HepG2 (cell line): ENCODE measurements around the gene FCN3. TPM values are rescaled to one million over a fixed set of nuclear protein-coding genes. Genes with fewer than 3 reads are reported as not detected.

Experiments
- EP300 ChIP-seq, 3 experiments: sonication (generic) in 1 of 3; formaldehyde crosslinking in 1 of 3; IDR thresholded peaks; 2 replicates each; pipeline versions ENCODE4 v1.5.1 to v1.6.1; 2011 to 2020; ENCODE audit warnings: low read depth in 2 of 3, low read length in 2 of 3, borderline replicate concordance in 1 of 3, improper control_type of control experiment in 1 of 3, mild to moderate bottlenecking in 1 of 3, missing genetic modification reagents in 1 of 3, moderate library complexity in 1 of 3
- GABPB1 ChIP-seq: IDR thresholded peaks from 2 replicates; pipeline ENCODE4 v1.6.1; 2016; ENCODE audit warnings: mild to moderate bottlenecking, missing genetic modification reagents, moderate library complexity, missing compliant biosample characterization
- ISL2 ChIP-seq: sonication (generic); formaldehyde crosslinking; IDR thresholded peaks from 2 replicates; pipeline ENCODE4 v1.5.0; 2020; ENCODE audit warnings: missing genetic modification reagents
- KIAA2018 ChIP-seq: sonication (generic); formaldehyde crosslinking; IDR thresholded peaks from 2 replicates; pipeline ENCODE4 v1.5.0; 2020; ENCODE audit warnings: mild to moderate bottlenecking, missing genetic modification reagents, borderline replicate concordance
- MAZ ChIP-seq, 2 experiments: sonication (generic) in 1 of 2; formaldehyde crosslinking in 1 of 2; IDR thresholded peaks; 2 replicates each; pipeline versions ENCODE4 v1.5.0 to v1.6.1; 2012 to 2020; ENCODE audit warnings: low read depth in 2 of 2, mild to moderate bottlenecking in 2 of 2, borderline replicate concordance in 1 of 2, improper control_type of control experiment in 1 of 2, low read length in 1 of 2, missing genetic modification reagents in 1 of 2, moderate library complexity in 1 of 2
- PCBP2 ChIP-seq: fragments of 200-400 bp; formaldehyde crosslinking; optimal IDR thresholded peaks from 2 replicates; pipeline ENCODE3; 2018; ENCODE audit warnings: low read length, low read depth; ENCODE audit not compliant: poor library complexity, severe bottlenecking
- RAD21 ChIP-seq: fragments of 450-650 bp; formaldehyde crosslinking; IDR thresholded peaks from 2 replicates; pipeline ENCODE4 v1.5.0; 2020; ENCODE audit warnings: mild to moderate bottlenecking
- RBFOX2 ChIP-seq: fragments of 200-400 bp; formaldehyde crosslinking; IDR thresholded peaks from 2 replicates; pipeline ENCODE4 v1.6.1; 2017; ENCODE audit warnings: low read depth, mild to moderate bottlenecking, low read length
- SMYD3 ChIP-seq: sonication (generic); formaldehyde crosslinking; IDR thresholded peaks from 2 replicates; pipeline ENCODE4 v1.8.1; 2023; ENCODE audit warnings: mild to moderate bottlenecking, missing genetic modification reagents
- SP4 ChIP-seq: sonication (generic); formaldehyde crosslinking; IDR thresholded peaks from 2 replicates; pipeline ENCODE4 v1.8.1; 2023; ENCODE audit warnings: mild to moderate bottlenecking, missing genetic modification reagents
- SRSF9 ChIP-seq: fragments of 200-400 bp; formaldehyde crosslinking; IDR thresholded peaks from 2 replicates; pipeline ENCODE4 v1.6.1; 2018; ENCODE audit warnings: borderline replicate concordance, mild to moderate bottlenecking, low read depth, low read length; ENCODE audit not compliant: insufficient read depth, poor library complexity, severe bottlenecking
- ZFP62 ChIP-seq: sonication (generic); formaldehyde crosslinking; IDR thresholded peaks from 2 replicates; pipeline ENCODE4 v1.4.0; 2020; ENCODE audit warnings: missing genetic modification reagents
- ZNF207 ChIP-seq: fragments of 450-650 bp; IDR thresholded peaks from 2 replicates; pipeline ENCODE4 v1.6.1; 2016; ENCODE audit warnings: antibody characterized with exemption, borderline replicate concordance
- ZNF263 ChIP-seq: sonication (generic); formaldehyde crosslinking; IDR thresholded peaks from 2 replicates; pipeline ENCODE4 v1.4.0; 2020; ENCODE audit warnings: missing genetic modification reagents
- ZNF331 ChIP-seq: sonication (generic); formaldehyde crosslinking; IDR thresholded peaks from 2 replicates; pipeline ENCODE4 v1.4.0; 2020; ENCODE audit warnings: missing genetic modification reagents
- ZNF367 ChIP-seq: sonication (generic); formaldehyde crosslinking; IDR thresholded peaks from 2 replicates; pipeline ENCODE4 v1.4.0; 2020; ENCODE audit warnings: missing genetic modification reagents, borderline replicate concordance
- ZNF432 ChIP-seq: sonication (generic); formaldehyde crosslinking; IDR thresholded peaks from 2 replicates; pipeline ENCODE4 v1.5.0; 2020; ENCODE audit warnings: missing genetic modification reagents, mild to moderate bottlenecking, borderline replicate concordance
- polyA plus RNA-seq, 8 experiments: library from polyadenylated mRNA; depleted of rRNA in 3 of 8; stranded (reverse) in 7 of 8; unstranded in 1 of 8; fragments of >200 nt; fragmentation: Illumina TruSeq in 4 of 8; extraction: Trizol in 4 of 8; gene quantifications; 2 replicates each; pipeline versions ENCODE4 v1.2.1 to v1.2.3, GENCODE V29; 2011 to 2016; ENCODE audit warnings: low read depth in 4 of 8, missing spikeins in 1 of 8, mixed read lengths in 1 of 8; ENCODE audit not compliant: insufficient read depth in 1 of 8
- total RNA-seq, 5 experiments: library from RNA; depleted of rRNA; stranded (reverse); fragments of >200 nt; fragmentation: Illumina TruSeq; extraction: Trizol; gene quantifications; 2 replicates each; pipeline ENCODE4 v1.2.3, GENCODE V29; 2016; ENCODE audit warnings: low read depth in 1 of 5
- TF ChIP-seq, protein P1 (sequence below): sonication (generic); formaldehyde crosslinking; IDR thresholded peaks from 2 replicates; pipeline ENCODE4 v1.8.0; 2022; ENCODE audit warnings: mild to moderate bottlenecking, missing genetic modification reagents, moderate library complexity
- TF ChIP-seq, protein P2 (sequence below): sonication (generic); formaldehyde crosslinking; IDR thresholded peaks from 2 replicates; pipeline ENCODE4 v1.8.1; 2023; ENCODE audit warnings: mild to moderate bottlenecking, missing genetic modification reagents, borderline replicate concordance

Gene FCN3
- total and polyA plus RNA-seq, 2 of the 13 experiments (the other 11 are each of a cell fraction or from before 2014, with no cell fraction given): not detected

DNA sequence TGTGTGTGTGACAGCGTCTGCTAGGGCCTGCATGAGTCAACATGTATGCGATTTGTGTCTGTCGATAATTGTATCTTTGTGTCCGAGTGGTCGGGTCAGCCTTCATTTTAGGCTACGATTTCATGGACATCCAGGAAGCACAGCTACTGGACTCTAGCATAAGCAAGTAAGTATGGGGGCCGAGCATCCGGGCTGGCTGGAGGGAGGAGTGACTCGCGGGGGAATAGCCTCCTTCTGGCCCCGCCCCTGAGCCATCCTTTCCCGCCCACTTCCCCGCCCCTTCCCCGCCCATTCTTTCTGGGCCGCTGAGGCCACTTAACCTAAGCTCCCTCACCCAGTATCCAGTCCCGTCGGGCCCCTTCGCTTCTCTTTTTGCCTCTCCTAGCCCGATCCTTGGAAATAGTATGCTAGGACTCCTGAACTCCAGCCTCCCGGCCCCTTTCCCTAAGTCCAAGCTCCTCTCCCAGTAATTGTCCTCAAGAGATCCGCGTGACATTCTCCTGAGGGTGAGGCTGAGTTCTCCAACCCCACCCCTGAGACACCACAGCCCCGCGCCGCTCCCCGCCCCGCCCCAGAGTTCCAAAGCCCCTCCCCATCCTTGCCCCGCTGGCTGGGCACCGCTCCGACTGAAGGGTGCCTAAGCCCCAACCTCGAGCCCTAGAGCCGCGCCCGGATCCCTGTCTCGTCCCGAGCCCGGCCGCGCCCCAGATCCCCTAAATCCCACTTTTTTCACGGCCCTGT is 9.1 kb downstream of the FCN3 start (continued):
- TF ChIP-seq KIAA2018 (CRISPR knock-in tag) (no peak), EP300 (IDR thresholded peaks at IDR 0.05; ENCODE audit: low read depth in 2 of 2, low read length in 2 of 2) (peak in 1 of 2 experiments; percentile 82; a peak in 1 of 4 replicates), EP300 (CRISPR knock-in tag; IDR thresholded peaks at IDR 0.05; ENCODE audit: borderline replicate concordance) (no peak), ZNF367 (CRISPR knock-in tag) (no peak), ZNF331 (CRISPR knock-in tag) (no peak), ISL2 (CRISPR knock-in tag) (no peak), SP4 (CRISPR knock-in tag) (peak; percentile 88), MAZ (IDR thresholded peaks at IDR 0.05; ENCODE audit: borderline replicate concordance, low read depth, low read length) (peak; percentile 72), MAZ (CRISPR knock-in tag; IDR thresholded peaks at IDR 0.05; ENCODE audit: low read depth) (0 out of 2 replicates have a peak, but pooled peaks have one; percentile 30), SRSF9 (no peak), GABPB1 (CRISPR knock-in tag) (peak; percentile 27; the same call in 1 of the 2 replicates), ZNF263 (peak; percentile 57; the same call in 1 of the 2 replicates), ZNF432 (CRISPR knock-in tag) (no peak), RBFOX2 (no peak), ZNF207 (no peak), RAD21 (CRISPR knock-in tag) (no peak), SMYD3 (CRISPR knock-in tag) (no peak), PCBP2 (no peak), ZFP62 (no peak)
- TF ChIP-seq, protein P1, sequence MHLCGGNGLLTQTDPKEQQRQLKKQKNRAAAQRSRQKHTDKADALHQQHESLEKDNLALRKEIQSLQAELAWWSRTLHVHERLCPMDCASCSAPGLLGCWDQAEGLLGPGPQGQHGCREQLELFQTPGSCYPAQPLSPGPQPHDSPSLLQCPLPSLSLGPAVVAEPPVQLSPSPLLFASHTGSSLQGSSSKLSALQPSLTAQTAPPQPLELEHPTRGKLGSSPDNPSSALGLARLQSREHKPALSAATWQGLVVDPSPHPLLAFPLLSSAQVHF: no peak
- TF ChIP-seq, protein P2, sequence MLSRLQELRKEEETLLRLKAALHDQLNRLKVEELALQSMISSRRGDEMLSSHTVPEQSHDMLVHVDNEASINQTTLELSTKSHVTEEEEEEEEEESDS (CRISPR knock-in tag): no peak
